A549 (cell line): ENCODE results near the gene RGS21. TPM values are rescaled to one million over a fixed set of nuclear protein-coding genes. Genes with fewer than 3 reads are reported as not detected.

Experiments
- ATAC-seq, 2 experiments: fragments of 200-7000 bp in 1 of 2; fragments of >200 bp in 1 of 2; cut with Nextera tagmentation in 1 of 2; cut with Tn5 transposase in 1 of 2; 3 replicates each; pipeline versions ENCODE4 v1.8.0 to v1.9.1; 2018 to 2020; ENCODE audit warnings: mild to moderate bottlenecking in 1 of 2, moderate library complexity in 1 of 2
- CTCF ChIA-PET: fragments of 300-600 bp; sonication (Branson Sonifier 250); formaldehyde crosslinking; extraction: SDS; loops from one replicate; lab custom pipeline; 2021; ENCODE audit warnings: antibody characterized with exemption, inconsistent platforms; lab: Yijun Ruan, JAX
- POLR2A ChIA-PET: fragments of 350-600 bp; formaldehyde crosslinking; extraction: SDS; loops from one replicate; lab custom pipeline; 2021; ENCODE audit warnings: antibody characterized with exemption, inconsistent platforms; lab: Yijun Ruan, JAX
- DNase-seq, 2 experiments: peaks; one replicate each; pipeline versions ENCODE4 v3.0.0 to v3.0.0-alpha.2; 2011 to 2016; ENCODE audit warnings: low read depth in 1 of 2, low spot score in 1 of 2
- FAIRE-seq: peaks from 2 replicates; lab custom pipeline; 2011; peaks lifted over from hg19 to GRCh38; lab: Jason Lieb, UNC
- H3K27ac ChIP-seq, 2 experiments: fragments of >200 bp; sonication (Bioruptor Twin); formaldehyde crosslinking; 3 replicates each; pipeline ENCODE4 v1.5.1; 2016 to 2017
- H3K4me1 ChIP-seq: fragments of >200 bp; sonication (Bioruptor Twin); formaldehyde crosslinking; 3 replicates; pipeline ENCODE4 v1.6.1; 2016
- H3K4me2 ChIP-seq: fragments of >200 bp; sonication (Bioruptor Twin); formaldehyde crosslinking; 3 replicates; pipeline ENCODE4 v1.6.1; 2016
- H3K4me3 ChIP-seq: fragments of >200 bp; sonication (Bioruptor Twin); formaldehyde crosslinking; 3 replicates; pipeline ENCODE4 v1.5.1; 2016
- H3K9me3 ChIP-seq: fragments of >200 bp; sonication (Bioruptor Twin); formaldehyde crosslinking; 3 replicates; pipeline ENCODE4 v1.6.1; 2016
- BHLHE40 ChIP-seq: IDR thresholded peaks from 2 replicates; pipeline ENCODE4 v1.6.1; 2012; ENCODE audit warnings: low read depth, low read length, inconsistent platforms
- CBX2 ChIP-seq: fragments of 200-600 bp; sonication (generic); IDR thresholded peaks from 2 replicates; pipeline ENCODE4 v1.6.1; 2016; ENCODE audit warnings: low read depth, mild to moderate bottlenecking, borderline replicate concordance
- CHD4 ChIP-seq: fragments of 200-600 bp; sonication (generic); IDR thresholded peaks from 2 replicates; pipeline ENCODE4 v1.6.1; 2016; ENCODE audit warnings: antibody characterized with exemption, mild to moderate bottlenecking, borderline replicate concordance
- E2F6 ChIP-seq: IDR thresholded peaks from 2 replicates; pipeline ENCODE4 v1.6.1; 2012; ENCODE audit warnings: low read depth, borderline replicate concordance
- EHF ChIP-seq: fragments of 250-450 bp; sonication (Bioruptor Pico); IDR thresholded peaks from 2 replicates; pipeline ENCODE4 v1.5.0; 2020; ENCODE audit warnings: mild to moderate bottlenecking
- EP300 ChIP-seq, 2 experiments: fragments of >200 bp; sonication (Bioruptor Twin); formaldehyde crosslinking; IDR thresholded peaks; 2 replicates in 1 of 2; 3 replicates in 1 of 2; pipeline ENCODE4 v1.6.1; 2016 to 2017
- ESRRA ChIP-seq: fragments of 150-350 bp; IDR thresholded peaks from 2 replicates; pipeline ENCODE4 v1.6.1; 2014; ENCODE audit warnings: mild to moderate bottlenecking, low read length, borderline replicate concordance
- FOSL2 ChIP-seq, 2 experiments: fragments of 450-650 bp in 1 of 2; fragments of >200 bp in 1 of 2; sonication (Bioruptor Twin) in 1 of 2; formaldehyde crosslinking; IDR thresholded peaks; 2 replicates each; pipeline versions ENCODE4 v1.5.0 to v1.6.1; 2016 to 2020; ENCODE audit warnings: mild to moderate bottlenecking in 1 of 2, moderate library complexity in 1 of 2
- HDAC2 ChIP-seq: fragments of 200-600 bp; sonication (generic); IDR thresholded peaks from 2 replicates; pipeline ENCODE4 v1.6.1; 2016
- HOXB13 ChIP-seq: fragments of 250-450 bp; sonication (Bioruptor Pico); IDR thresholded peaks from 2 replicates; pipeline ENCODE4 v1.5.0; 2020; ENCODE audit warnings: low read depth, mild to moderate bottlenecking, moderate library complexity
- KDM1A ChIP-seq: fragments of 200-600 bp; sonication (generic); IDR thresholded peaks from 2 replicates; pipeline ENCODE4 v1.6.1; 2016; ENCODE audit warnings: low read depth, mild to moderate bottlenecking
- KDM5A ChIP-seq: fragments of 200-600 bp; sonication (generic); IDR thresholded peaks from 2 replicates; pipeline ENCODE4 v1.6.1; 2016; ENCODE audit warnings: antibody characterized with exemption, mild to moderate bottlenecking
- NPAS2 ChIP-seq: fragments of 250-450 bp; sonication (Bioruptor Pico); IDR thresholded peaks from 2 replicates; pipeline ENCODE4 v1.8.0; 2022; ENCODE audit warnings: mild to moderate bottlenecking, moderate library complexity, borderline replicate concordance
- PBX3 ChIP-seq: IDR thresholded peaks from 2 replicates; pipeline ENCODE4 v1.6.1; 2012
- PHF8 ChIP-seq: fragments of 200-600 bp; sonication (generic); IDR thresholded peaks from 2 replicates; pipeline ENCODE4 v1.6.1; 2016; ENCODE audit warnings: low read depth, mild to moderate bottlenecking, antibody characterized with exemption, moderate library complexity, borderline replicate concordance
- POLR2A ChIP-seq: IDR thresholded peaks from 2 replicates; pipeline ENCODE4 v1.6.1; 2012; ENCODE audit warnings: mild to moderate bottlenecking, low read length
- RAD21 ChIP-seq, 2 experiments: fragments of >200 bp in 1 of 2; sonication (Bioruptor Twin) in 1 of 2; formaldehyde crosslinking in 1 of 2; IDR thresholded peaks in 1 of 2; conservative IDR thresholded peaks in 1 of 2; 2 replicates in 1 of 2; 3 replicates in 1 of 2; pipeline ENCODE4 v1.6.1; 2012 to 2018; ENCODE audit warnings: inconsistent platforms in 1 of 2
- RARB ChIP-seq: fragments of 250-450 bp; sonication (Bioruptor Pico); IDR thresholded peaks from 2 replicates; pipeline ENCODE4 v1.8.0; 2021; ENCODE audit warnings: mild to moderate bottlenecking, moderate library complexity
- RCOR1 ChIP-seq: fragments of 150-350 bp; IDR thresholded peaks from 2 replicates; pipeline ENCODE4 v1.6.1; 2014; ENCODE audit warnings: antibody characterized with exemption, low read length, low read depth
- RFX5 ChIP-seq: fragments of 450-650 bp; IDR thresholded peaks from 2 replicates; pipeline ENCODE4 v1.7.1; 2014; ENCODE audit warnings: antibody characterized with exemption, mild to moderate bottlenecking, moderate library complexity
- ZFP36 ChIP-seq: fragments of 450-650 bp; IDR thresholded peaks from 2 replicates; pipeline ENCODE4 v1.6.1; 2014; ENCODE audit warnings: borderline replicate concordance; ENCODE audit not compliant: partially characterized antibody
- WGBS: methylation state at CpG from one replicate; pipeline ENCODE4 v1.1.6; 2017; ENCODE audit errors: missing lambda C conversion rate; 5-methylcytosine and 5-hydroxymethylcytosine counted together
- polyA plus RNA-seq, 4 experiments: library from polyadenylated mRNA; depleted of rRNA in 3 of 4; stranded (reverse); fragments of >200 nt; fragmentation: RNase III in 1 of 4; extraction: RNeasy Plus Mini Kit Qiagen cat#74134 plus additional on column Dnase treatment in 1 of 4; gene quantifications; 2 replicates in 3 of 4; 3 replicates in 1 of 4; pipeline ENCODE4 v1.2.3, GENCODE V29; 2011 to 2017
- TF ChIP-seq, protein P1 (sequence below): fragments of 200-600 bp; sonication (generic); IDR thresholded peaks from 2 replicates; pipeline ENCODE4 v1.6.1; 2016; ENCODE audit warnings: antibody characterized with exemption, mild to moderate bottlenecking, moderate library complexity
- TF ChIP-seq, protein P2 (sequence below): fragments of 250-450 bp; sonication (Bioruptor Pico); IDR thresholded peaks from 2 replicates; pipeline ENCODE4 v1.5.0; 2020; ENCODE audit warnings: low read depth, mild to moderate bottlenecking, moderate library complexity
- TF ChIP-seq, protein P3 (sequence below): fragments of >200 bp; sonication (Bioruptor Twin); formaldehyde crosslinking; IDR thresholded peaks from 3 replicates; pipeline ENCODE4 v1.6.1; 2016

Gene RGS21
- polyA plus RNA-seq, 2 of the 4 experiments (the other 2 are of a cell fraction): not detected

DNA sequence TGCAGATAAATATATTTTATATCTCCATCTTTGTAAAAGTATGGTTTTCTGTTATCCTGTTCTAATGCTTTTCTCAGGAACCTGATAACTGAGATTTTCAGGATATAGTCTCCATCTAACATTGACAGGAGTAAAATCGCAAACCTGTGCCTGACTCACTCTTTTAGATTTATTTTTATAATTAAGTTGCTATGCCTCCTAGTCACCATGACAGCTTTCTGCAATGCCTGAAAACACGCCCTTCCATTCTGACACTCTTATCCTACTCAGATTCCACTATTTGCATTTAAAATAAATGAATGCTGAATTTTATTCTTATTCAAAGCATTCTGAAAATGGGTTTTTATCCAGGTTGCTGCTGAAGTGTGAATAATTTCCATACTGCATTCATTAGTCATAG is 62.8 kb downstream of the RGS21 start:
- TF ChIP-seq POLR2A: no peak
- TF ChIP-seq CBX2: no peak
- no peak for TF ChIP-seq EHF (CRISPR knock-in tag)
- TF ChIP-seq ESRRA: no peak
- TF ChIP-seq KDM5A: no peak
- TF ChIP-seq EP300 (IDR thresholded peaks at IDR 0.05): no peak
- Histone ChIP-seq H3K4me2 (no peak overlapping the region), H3K4me1 (no peaks in the 10 kb centered on the region), H3K9me3 (peaks cover 3% of the 10 kb centered on the region; the same call in 1 of the 3 replicates), H3K27ac (no peak overlapping the region), H3K4me3 (no peak overlapping the region)
- WGBS: 88% methylated on average over 2 of the region's 2 CpGs
- CTCF ChIA-PET: no interaction called here
- DNase-seq: no peak
- POLR2A ChIA-PET: no interaction called here
- no peak for FAIRE-seq
- no peak for ATAC-seq

DNA sequence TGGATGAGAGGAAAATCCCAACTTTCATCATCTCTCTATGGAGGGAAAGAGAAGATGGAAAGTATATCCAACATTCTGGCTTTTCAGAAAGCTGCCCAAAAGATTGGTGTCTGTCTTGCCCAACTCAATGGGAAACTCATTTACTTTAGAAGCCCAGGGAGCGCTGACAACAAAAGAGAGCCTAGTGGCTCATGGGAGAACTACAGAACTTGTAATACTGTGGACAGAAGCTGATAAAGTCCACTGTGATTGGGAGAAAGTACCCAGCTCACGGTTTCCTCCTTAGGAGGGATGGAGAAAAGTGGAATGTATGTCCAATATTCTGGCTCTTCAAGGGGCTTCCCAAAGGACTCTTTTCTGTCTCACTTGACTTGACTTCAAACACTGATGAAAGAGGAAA is 66.0 kb downstream of the RGS21 start:
- Histone ChIP-seq H3K4me3 (no peak overlapping the region), H3K9me3 (peaks cover 3% of the 10 kb centered on the region; the same call in 1 of the 3 replicates), H3K4me2 (no peak overlapping the region), H3K27ac (no peak overlapping the region), H3K4me1 (no peaks in the 10 kb centered on the region)
- WGBS: 57% methylated on average over 2 of the region's 2 CpGs
- ChIA-PET POLR2A (no interaction called here), CTCF (interaction anchor here (1.1 kb wide), 1 partner anchor 10 kb away, joined by 3 read pairs; no protein-coding TSS in a partner anchor)
- ATAC-seq (peak in 1 of 2 experiments; percentile 58; a peak in 3 of 6 replicates), DNase-seq (peak in 1 of 2 experiments; percentile 7), FAIRE-seq (no peak)
- TF ChIP-seq RARB: no peak
- TF ChIP-seq, protein P1, sequence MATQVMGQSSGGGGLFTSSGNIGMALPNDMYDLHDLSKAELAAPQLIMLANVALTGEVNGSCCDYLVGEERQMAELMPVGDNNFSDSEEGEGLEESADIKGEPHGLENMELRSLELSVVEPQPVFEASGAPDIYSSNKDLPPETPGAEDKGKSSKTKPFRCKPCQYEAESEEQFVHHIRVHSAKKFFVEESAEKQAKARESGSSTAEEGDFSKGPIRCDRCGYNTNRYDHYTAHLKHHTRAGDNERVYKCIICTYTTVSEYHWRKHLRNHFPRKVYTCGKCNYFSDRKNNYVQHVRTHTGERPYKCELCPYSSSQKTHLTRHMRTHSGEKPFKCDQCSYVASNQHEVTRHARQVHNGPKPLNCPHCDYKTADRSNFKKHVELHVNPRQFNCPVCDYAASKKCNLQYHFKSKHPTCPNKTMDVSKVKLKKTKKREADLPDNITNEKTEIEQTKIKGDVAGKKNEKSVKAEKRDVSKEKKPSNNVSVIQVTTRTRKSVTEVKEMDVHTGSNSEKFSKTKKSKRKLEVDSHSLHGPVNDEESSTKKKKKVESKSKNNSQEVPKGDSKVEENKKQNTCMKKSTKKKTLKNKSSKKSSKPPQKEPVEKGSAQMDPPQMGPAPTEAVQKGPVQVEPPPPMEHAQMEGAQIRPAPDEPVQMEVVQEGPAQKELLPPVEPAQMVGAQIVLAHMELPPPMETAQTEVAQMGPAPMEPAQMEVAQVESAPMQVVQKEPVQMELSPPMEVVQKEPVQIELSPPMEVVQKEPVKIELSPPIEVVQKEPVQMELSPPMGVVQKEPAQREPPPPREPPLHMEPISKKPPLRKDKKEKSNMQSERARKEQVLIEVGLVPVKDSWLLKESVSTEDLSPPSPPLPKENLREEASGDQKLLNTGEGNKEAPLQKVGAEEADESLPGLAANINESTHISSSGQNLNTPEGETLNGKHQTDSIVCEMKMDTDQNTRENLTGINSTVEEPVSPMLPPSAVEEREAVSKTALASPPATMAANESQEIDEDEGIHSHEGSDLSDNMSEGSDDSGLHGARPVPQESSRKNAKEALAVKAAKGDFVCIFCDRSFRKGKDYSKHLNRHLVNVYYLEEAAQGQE: no peak
- TF ChIP-seq FOSL2 (IDR thresholded peaks at IDR 0.05): no peak
- no peak for TF ChIP-seq FOSL2 (CRISPR knock-in tag; IDR thresholded peaks at IDR 0.05)

DNA sequence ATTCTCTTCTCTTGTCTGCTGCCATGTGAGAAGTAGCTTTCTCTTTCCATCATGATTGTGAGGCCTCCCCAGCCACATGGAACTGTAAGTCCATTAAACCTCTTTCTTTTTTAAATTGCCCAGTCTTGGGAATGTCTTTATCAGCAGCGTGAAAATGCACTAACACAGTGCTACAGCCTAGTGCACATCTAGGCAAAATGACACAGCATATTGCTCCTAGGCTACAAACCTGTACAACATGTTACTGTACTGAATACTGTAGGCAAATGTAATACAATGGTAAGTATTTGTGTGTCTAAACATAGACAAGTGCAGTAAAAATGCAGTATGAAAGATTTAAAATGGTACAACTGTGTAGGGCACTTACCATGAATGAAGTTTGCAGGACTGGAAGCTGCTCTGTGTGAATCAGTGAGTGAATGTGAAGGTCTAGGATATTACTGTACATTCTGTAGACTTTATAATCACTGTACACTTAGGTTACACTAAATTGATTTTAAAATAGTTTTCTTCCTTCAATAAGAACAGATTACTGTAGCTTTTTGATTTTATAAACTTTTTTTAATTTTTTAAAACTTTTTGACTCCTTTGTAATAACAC is 69.4 kb downstream of the RGS21 start:
- ChIA-PET CTCF (no interaction called here), POLR2A (no interaction called here)
- H3K27ac ChIP-seq: no peak overlapping the region
- no peaks in the 10 kb centered on the region for H3K4me1 ChIP-seq
- no peak for ATAC-seq
- no peak overlapping the region for H3K4me2 ChIP-seq
- no peak overlapping the region for H3K4me3 ChIP-seq
- no peak for DNase-seq
- FAIRE-seq: no peak
- TF ChIP-seq RAD21 (conservative IDR thresholded peaks at IDR 0.05 in 1 of 2, IDR thresholded peaks at IDR 0.05 in 1 of 2): no peak
- TF ChIP-seq HOXB13 (CRISPR knock-in tag): no peak
- TF ChIP-seq CHD4: no peak
- peaks cover 3% of the 10 kb centered on the region; the same call in 1 of the 3 replicates for H3K9me3 ChIP-seq
- WGBS: 74% methylated on average over 1 of the region's 1 CpG

GRCh38 chr1:192395211-192395610 is 78.4 kb downstream of the RGS21 start:
- CTCF ChIA-PET: no interaction called here
- TF ChIP-seq BHLHE40 (no peak), ZFP36 (no peak), PBX3 (no peak), HDAC2 (no peak), ESRRA (no peak), NPAS2 (CRISPR knock-in tag) (no peak), RFX5 (no peak), PHF8 (no peak), KDM1A (no peak), E2F6 (no peak), RCOR1 (no peak)
- TF ChIP-seq, protein P2, sequence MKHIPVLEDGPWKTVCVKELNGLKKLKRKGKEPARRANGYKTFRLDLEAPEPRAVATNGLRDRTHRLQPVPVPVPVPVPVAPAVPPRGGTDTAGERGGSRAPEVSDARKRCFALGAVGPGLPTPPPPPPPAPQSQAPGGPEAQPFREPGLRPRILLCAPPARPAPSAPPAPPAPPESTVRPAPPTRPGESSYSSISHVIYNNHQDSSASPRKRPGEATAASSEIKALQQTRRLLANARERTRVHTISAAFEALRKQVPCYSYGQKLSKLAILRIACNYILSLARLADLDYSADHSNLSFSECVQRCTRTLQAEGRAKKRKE (CRISPR knock-in tag): no peak
- TF ChIP-seq, protein P3, sequence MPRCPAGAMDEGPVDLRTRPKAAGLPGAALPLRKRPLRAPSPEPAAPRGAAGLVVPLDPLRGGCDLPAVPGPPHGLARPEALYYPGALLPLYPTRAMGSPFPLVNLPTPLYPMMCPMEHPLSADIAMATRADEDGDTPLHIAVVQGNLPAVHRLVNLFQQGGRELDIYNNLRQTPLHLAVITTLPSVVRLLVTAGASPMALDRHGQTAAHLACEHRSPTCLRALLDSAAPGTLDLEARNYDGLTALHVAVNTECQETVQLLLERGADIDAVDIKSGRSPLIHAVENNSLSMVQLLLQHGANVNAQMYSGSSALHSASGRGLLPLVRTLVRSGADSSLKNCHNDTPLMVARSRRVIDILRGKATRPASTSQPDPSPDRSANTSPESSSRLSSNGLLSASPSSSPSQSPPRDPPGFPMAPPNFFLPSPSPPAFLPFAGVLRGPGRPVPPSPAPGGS: no peak

More at GRCh38 chr1:192395211-192395610, 78.4 kb downstream of the RGS21 start:
- FAIRE-seq (no peak), DNase-seq (no peak), ATAC-seq (no peak)
- no peak overlapping the region for H3K27ac ChIP-seq
- WGBS: 37% methylated on average over 2 of the region's 2 CpGs
- H3K4me1 ChIP-seq: no peaks in the 10 kb centered on the region
- H3K4me3 ChIP-seq: no peak overlapping the region
- no peaks in the 10 kb centered on the region for H3K9me3 ChIP-seq
- H3K4me2 ChIP-seq: no peak overlapping the region
- POLR2A ChIA-PET: no interaction called here
